GM20000 (cell line): ENCODE measurements around the gene SLC24A1.
"Not testable (repeated sequence)": the region's sequence is repeated elsewhere in the genome, so short reads cannot be mapped to it uniquely, and the experiment has no call there.

Experiments used
- DNase-seq: peaks from one replicate; pipeline ENCODE4 v3.0.0; 2012; ENCODE audit warnings: low spot score
- CTCF ChIP-seq: IDR thresholded peaks from 2 replicates; pipeline ENCODE4 v1.5.1; 2012; ENCODE audit warnings: mild to moderate bottlenecking, control low read depth; ENCODE audit errors: extremely low read depth, missing control alignments

SLC24A1 gene

GRCh38 chr15:65603559-65603958 lies 18.2 kb upstream of the SLC24A1 start:
- no peak for TF ChIP-seq CTCF
- no peak for DNase-seq

GRCh38 chr15:65610871-65611718 lies 10.6 kb upstream of the SLC24A1 start, which contains the start of gene INTS14:
Gene INTS14 (minus strand): TSS chr15:65611131. CDS start chr15:65607380, 3,751 bp downstream.
- peak; percentile 81 for TF ChIP-seq CTCF

GRCh38 chr15:65611888-65612615 lies 9.7 kb upstream of the SLC24A1 start:
- no peak for TF ChIP-seq CTCF
- peak; percentile 14 for DNase-seq

More at GRCh38 chr15:65610871-65611718, 10.6 kb upstream of the SLC24A1 start, which contains the start of gene INTS14:
- peak; percentile 95 for DNase-seq

GRCh38 chr15:65612616-65612946 lies 9.2 kb upstream of the SLC24A1 start:
- DNase-seq, result no peak
- TF ChIP-seq CTCF, result no peak

- DNase-seq, result no peak
Measured at GRCh38 chr15:65612949-65613744, 8.6 kb upstream of the SLC24A1 start.

GRCh38 chr15:65615887-65616286 lies 5.9 kb upstream of the SLC24A1 start:
- not testable (repeated sequence) for DNase-seq

More at GRCh38 chr15:65612949-65613744, 8.6 kb upstream of the SLC24A1 start:
- no peak for TF ChIP-seq CTCF

- DNase-seq, result no peak
- TF ChIP-seq CTCF, result no peak
Measured at GRCh38 chr15:65618560-65619109, 3.1 kb upstream of the SLC24A1 start.
